Glutamatergic neuron (in vitro differentiated cells): ENCODE measurements around the gene TTC28. TPM values are rescaled to one million over a fixed set of nuclear protein-coding genes. Genes with fewer than 3 reads are reported as not detected.

Experiments used
- DNase-seq: peaks from one replicate; pipeline ENCODE4 v3.0.0; 2022
- H3K27ac Mint-ChIP-seq: one replicate; pipeline ENCODE4 v1.8.0; 2020; ENCODE audit warnings: mild to moderate bottlenecking, mixed read lengths, inconsistent platforms; ENCODE audit not compliant: unreplicated experiment
- H3K27me3 Mint-ChIP-seq: one replicate; pipeline ENCODE4 v1.8.0; 2020; ENCODE audit warnings: mild to moderate bottlenecking, moderate library complexity, mixed read lengths, inconsistent platforms; ENCODE audit not compliant: unreplicated experiment
- H3K36me3 Mint-ChIP-seq: one replicate; pipeline ENCODE4 v1.8.0; 2020; ENCODE audit warnings: mild to moderate bottlenecking, mixed read lengths, inconsistent platforms; ENCODE audit not compliant: unreplicated experiment
- H3K4me1 Mint-ChIP-seq: one replicate; pipeline ENCODE4 v1.8.0; 2020; ENCODE audit warnings: mild to moderate bottlenecking, low read depth, mixed read lengths, inconsistent platforms; ENCODE audit not compliant: unreplicated experiment
- H3K4me3 Mint-ChIP-seq: one replicate; pipeline ENCODE4 v1.8.0; 2020; ENCODE audit warnings: mild to moderate bottlenecking, mixed read lengths, inconsistent platforms; ENCODE audit not compliant: unreplicated experiment
- H3K9me3 Mint-ChIP-seq: one replicate; pipeline ENCODE4 v1.8.0; 2020; ENCODE audit warnings: mild to moderate bottlenecking, moderate library complexity, mixed read lengths, inconsistent platforms; ENCODE audit not compliant: unreplicated experiment
- CTCF ChIP-seq: fragments of 200-600 bp; sonication (generic); IDR thresholded peaks from one replicate; pipeline ENCODE4 v1.5.0; 2021; ENCODE audit not compliant: partially characterized antibody, unreplicated experiment
- total RNA-seq: library from RNA; stranded (reverse); fragmentation: NEBNext Ultra II Directional; extraction: Animal tissue kit (Norgen Biotek cat#: 25700); gene quantifications from one replicate; pipeline ENCODE4 v1.2.1, GENCODE V29; 2021; ENCODE audit not compliant: unreplicated experiment

TTC28 gene
- total RNA-seq, 1 donor from 2014 or later: 55.6 TPM

- Mint-ChIP-seq H3K4me3 (peak overlapping the region; percentile 3), H3K27ac (no peak overlapping the region), H3K4me1 (peaks cover 36% of the 10 kb centered on the region), H3K36me3 (no peaks in the 10 kb centered on the region), H3K27me3 (peaks cover 26% of the 10 kb centered on the region), H3K9me3 (peaks cover 22% of the 10 kb centered on the region)
- no peak for TF ChIP-seq CTCF
- DNase-seq: peak; percentile 4
Observed at GRCh38 chr22:28021998-28022660, 657.5 kb downstream of the TTC28 start.

GRCh38 chr22:28021116-28021997 is 658.3 kb downstream of the TTC28 start:
- H3K4me3 Mint-ChIP-seq: peak overlapping the region; percentile 78
- H3K27me3 Mint-ChIP-seq: peaks cover 23% of the 10 kb centered on the region
- DNase-seq: peak; percentile 35
- peak overlapping the region; percentile 95 for H3K27ac Mint-ChIP-seq
- no peak for TF ChIP-seq CTCF
- H3K9me3 Mint-ChIP-seq: peaks cover 22% of the 10 kb centered on the region
- H3K36me3 Mint-ChIP-seq: no peaks in the 10 kb centered on the region
- peaks cover 36% of the 10 kb centered on the region for H3K4me1 Mint-ChIP-seq

- no peaks in the 10 kb centered on the region for H3K36me3 Mint-ChIP-seq
- DNase-seq: peak; percentile 84
- peak overlapping the region; percentile 78 for H3K4me3 Mint-ChIP-seq
- H3K9me3 Mint-ChIP-seq: peaks cover 24% of the 10 kb centered on the region
- H3K4me1 Mint-ChIP-seq: peaks cover 40% of the 10 kb centered on the region
- peak; percentile 99 for TF ChIP-seq CTCF
- H3K27me3 Mint-ChIP-seq: peaks cover 23% of the 10 kb centered on the region
- H3K27ac Mint-ChIP-seq: peak overlapping the region; percentile 95
Observed at GRCh38 chr22:28019881-28020861, 659.5 kb downstream of the TTC28 start.

GRCh38 chr22:28019360-28019759 is 660.3 kb downstream of the TTC28 start:
- Mint-ChIP-seq H3K27ac (peak overlapping the region; percentile 78), H3K36me3 (no peaks in the 10 kb centered on the region), H3K27me3 (peaks cover 19% of the 10 kb centered on the region), H3K9me3 (peaks cover 25% of the 10 kb centered on the region), H3K4me3 (no peak overlapping the region), H3K4me1 (peaks cover 38% of the 10 kb centered on the region)
- no peak for TF ChIP-seq CTCF
- DNase-seq: peak; percentile 13
